NCI-H2227 treated with DMSO at 0.1 percent for 48 hours (cell line): ENCODE data around the gene PROX2.
A peak's percentile ranks its signal among the peaks of the same experiment; 100 is the strongest.

Experiments
- DNase-seq: peaks from one replicate; lab custom pipeline; 2025; lab: John Stamatoyannopoulos, UW

Gene PROX2

DNA sequence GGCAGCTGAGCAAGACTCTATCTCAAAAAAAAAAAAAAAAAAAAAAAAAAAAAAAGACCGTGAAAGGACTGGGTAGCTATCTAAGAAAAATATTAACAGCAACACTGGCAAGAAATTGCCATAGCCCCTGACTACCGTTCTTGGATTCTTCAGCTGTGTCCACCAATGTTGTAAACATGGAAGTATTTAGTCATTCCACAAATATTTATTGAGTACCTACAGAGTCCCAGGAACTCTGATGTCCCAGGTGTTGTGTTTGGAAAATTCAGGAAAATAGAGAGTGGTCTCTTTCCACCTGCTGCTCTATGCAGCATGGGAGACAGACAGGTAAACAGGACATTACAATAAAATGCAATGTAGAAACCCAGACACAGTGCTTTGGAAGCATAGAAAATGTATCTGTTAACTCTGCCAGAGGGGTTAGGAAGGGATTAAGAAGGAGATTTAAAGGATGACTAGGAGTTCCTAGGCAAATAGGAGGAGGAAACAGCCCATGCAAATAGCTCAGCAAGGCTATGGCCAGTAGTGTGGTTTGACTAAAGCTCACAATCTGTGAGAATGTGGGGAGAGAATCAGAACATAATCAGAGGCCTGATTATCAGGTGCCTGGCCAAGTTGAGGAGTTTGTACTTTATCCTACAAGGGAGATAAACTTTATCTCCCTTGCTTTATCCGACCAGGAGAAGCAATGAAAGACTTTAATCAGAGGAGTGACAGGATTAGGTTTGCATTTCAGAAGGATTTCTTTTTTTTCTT, 3.7 kb upstream of the PROX2 start:
- no peak for DNase-seq

DNA sequence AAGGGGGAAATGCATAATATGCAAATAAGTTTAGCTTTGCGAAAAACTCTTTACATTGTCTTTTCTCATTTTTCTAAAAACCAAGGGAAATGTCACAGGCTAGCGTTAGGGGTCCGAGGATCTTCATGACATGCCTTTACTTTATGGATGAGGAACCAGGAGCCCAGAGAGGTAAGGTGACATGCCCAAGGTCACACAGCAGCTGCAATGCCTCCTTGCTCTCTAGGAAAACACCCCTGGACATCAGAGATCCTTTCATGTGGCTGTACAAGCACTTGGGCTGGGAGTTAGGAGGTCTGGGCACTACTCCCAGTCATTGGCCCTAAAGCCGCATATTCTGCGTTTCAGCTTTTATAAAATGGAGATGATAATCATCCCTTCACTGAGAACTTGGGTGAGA, 741 bp downstream of the PROX2 start:
- no peak for DNase-seq

DNA sequence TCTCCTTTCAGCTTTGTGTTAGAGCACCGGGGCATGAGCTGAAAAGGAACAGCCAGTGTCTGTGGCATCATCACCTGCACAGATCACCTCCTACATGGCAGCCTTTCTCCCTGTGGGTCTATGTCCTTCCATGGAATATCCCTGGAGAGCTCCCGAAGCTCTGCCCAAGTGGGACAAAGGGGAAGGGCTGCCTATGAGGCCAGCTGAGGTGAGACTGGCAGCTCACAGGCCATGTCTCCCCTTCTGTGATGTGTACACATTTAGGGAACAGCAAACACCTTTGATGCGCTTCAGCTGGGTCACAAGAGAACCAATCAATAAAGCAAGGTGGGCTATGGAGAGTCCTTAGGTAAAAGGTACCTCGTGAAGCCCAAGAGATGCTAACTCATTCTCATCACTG, 4.1 kb downstream of the PROX2 start:
- DNase-seq, result no peak

DNA sequence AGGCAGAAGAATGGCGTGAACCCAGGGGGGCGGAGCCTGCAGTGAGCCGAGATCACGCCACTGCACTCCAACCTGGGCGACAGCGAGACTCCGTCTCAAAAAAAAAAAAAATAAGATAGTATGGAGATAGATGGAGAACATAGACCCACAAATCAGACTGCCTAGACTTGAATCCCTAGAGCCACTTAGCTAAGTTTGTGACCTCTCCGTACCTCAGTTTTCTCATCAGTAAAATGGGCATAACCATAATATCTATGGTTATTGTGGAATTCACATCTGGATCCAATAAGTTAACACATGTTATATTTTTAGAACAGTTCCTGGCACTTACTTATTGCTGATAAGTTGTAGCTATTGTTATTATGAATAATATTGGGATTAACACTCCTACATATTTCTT, 7.2 kb downstream of the PROX2 start:
- no peak for DNase-seq

DNA sequence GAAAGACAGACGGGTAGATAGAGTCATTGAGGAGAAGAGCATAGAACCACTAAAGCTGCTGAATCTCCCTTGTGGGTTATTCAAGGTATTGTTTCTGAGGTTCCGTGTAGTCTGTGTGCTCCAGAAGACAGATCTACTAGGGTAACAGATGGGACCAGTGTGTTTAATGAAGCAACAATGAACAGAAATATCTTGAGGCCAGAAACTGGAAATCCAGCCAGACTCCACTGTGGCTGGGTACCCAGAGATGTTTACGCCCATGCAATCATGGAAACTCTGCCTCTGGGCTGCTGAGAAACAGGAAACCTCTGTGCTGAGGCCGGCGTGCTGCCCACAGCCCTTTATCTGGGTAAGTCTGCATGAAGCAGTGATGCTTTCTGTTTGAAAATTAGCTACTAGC, 8.3 kb downstream of the PROX2 start:
- no peak for DNase-seq

DNA sequence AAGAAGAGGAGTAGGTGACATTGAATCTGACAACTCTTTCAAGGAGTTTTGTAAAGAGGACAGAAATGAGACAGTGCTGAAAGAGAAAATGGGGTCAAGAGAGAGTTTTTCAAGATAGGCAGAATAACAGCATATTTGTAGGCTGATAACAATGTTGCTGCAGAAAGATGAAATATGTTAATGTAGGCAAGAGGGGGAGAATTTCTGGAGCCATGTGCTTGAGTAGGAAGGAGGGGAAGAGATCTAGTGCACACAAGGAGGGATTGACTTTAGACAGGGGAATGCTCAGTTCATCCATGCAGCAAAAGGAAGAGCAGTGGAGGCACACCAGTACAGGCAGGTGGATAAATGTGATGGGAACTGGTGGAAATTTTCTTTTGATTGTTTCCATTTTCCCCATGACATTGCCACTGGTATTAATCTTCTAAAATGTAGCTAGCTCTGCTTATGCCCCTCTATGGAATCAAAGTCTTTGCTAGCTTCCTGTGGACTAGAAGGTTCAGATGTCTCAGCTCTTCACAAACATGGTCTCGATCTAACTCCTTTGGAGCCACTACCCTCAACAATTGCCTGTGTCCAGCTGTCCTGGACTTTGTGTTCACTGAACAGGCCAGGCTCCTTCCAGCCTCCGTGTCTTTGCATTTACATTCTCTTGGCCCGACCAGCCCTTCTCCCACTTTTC, 9.1 kb downstream of the PROX2 start:
- DNase-seq, result no peak

DNA sequence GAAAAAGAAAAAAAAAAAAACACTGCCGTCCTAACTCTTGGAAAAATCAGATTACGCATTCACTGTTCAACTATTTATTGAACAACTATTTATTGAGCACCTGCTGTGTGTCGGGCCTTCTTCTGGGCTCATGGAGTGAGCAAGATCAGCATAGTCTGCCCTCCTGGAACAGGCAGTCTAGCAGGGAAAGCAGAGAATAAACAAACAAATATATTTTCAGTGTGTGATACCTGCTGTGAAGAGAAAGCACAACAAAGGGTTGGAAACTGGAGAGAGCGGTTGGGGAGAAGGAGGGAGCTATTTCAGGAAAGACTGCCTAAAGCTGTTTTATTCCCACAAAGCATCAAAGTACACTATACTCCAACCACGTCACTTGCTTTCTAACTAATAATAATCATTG, 10.8 kb downstream of the PROX2 start:
- no peak for DNase-seq

DNA sequence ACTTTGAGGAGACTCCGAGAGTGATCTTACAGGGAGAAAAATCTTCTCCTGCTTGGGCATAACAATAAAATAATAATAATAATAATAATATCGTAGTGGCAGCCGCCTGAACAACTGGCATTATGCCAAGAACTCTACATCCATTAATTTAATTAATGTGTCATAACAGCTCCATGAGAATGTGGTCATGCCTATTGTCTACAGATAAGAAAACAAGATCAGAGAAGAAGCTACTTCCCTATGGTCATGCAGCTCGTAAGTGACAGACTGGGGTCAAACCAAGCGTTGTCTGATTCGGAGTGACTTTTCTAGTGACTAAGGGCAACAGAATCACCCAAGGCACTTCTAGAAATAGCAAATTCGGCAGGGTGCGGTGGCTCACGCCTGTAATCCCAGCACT, 11.7 kb downstream of the PROX2 start:
- no peak for DNase-seq

DNA sequence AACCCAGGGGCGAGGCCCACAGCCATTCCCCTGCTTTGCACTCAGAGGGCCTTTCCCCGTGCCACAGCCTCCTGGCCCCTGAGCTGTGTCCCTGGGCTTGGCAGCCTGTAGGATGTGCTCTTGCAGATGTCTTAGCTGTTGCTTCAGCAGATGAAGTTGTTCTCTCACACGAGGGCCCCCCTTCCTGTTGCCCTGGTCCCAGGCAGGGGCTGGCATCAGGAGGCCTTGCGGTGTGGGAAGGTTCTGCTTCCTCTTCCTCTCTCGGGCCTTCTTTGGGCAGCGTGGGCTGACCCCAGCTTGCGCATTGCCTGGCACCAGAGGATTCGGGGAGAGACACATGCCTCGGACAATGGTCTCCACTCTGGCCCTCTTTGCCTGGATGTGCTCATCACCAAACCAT, 12.7 kb downstream of the PROX2 start:
- DNase-seq, result no peak

DNA sequence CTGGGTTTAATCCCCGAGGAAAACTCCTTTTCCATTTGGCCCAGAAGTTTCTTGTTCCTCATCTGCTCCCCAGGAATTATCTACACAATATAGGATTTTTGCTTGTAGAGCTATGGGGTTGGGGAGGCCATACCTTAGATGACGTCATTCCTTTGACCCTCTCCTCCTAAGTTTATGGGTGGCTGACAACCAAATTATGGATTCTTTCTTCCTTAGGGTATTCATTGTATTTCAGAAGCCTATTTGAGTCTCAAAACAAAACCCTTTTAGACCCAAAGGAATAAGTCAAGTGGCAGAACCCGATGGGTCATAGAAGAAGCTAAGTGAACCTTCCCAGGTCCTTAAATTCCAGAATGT, 14.2 kb downstream of the PROX2 start:
- DNase-seq, result no peak

DNA sequence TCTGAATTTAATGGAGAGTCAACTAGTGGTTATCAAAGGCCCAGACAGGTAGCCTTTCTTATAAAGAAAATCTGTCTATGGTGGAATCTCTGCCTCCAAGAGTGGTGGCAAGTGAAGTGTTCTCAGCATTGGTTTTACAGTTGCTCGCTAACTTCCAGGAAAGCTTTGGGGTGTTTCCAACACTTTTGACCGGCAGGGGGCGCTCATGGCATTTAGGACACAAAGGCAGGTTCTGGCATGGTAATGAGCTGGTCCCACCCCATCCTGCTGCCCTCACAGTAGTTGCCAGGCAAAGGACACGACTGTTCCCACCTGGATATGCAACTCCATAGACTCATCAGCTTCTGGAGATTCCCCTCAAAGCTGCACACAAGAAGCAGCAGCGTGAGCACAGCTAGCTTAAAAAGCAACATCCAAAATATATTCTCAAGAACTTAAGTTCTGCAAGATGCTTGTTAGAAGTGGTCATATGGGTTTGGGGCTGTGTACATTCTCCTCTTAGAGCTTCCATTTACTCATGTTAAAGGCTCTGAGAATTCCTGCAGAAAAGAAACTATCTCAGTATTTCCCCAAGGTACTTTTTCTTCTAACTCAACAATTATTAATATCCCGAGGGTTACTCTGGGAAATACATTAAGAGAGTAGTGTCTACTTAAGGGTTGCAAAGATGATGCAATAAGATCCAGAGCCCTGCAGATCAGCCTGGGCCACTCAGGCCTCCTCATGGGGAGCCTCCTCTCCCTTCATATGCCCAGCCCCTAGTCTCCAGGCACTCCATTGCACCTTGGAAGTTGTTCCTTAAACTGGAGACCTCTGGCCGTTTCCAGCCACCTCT, 14.8 kb downstream of the PROX2 start:
- DNase-seq, result peak; percentile 82

DNA sequence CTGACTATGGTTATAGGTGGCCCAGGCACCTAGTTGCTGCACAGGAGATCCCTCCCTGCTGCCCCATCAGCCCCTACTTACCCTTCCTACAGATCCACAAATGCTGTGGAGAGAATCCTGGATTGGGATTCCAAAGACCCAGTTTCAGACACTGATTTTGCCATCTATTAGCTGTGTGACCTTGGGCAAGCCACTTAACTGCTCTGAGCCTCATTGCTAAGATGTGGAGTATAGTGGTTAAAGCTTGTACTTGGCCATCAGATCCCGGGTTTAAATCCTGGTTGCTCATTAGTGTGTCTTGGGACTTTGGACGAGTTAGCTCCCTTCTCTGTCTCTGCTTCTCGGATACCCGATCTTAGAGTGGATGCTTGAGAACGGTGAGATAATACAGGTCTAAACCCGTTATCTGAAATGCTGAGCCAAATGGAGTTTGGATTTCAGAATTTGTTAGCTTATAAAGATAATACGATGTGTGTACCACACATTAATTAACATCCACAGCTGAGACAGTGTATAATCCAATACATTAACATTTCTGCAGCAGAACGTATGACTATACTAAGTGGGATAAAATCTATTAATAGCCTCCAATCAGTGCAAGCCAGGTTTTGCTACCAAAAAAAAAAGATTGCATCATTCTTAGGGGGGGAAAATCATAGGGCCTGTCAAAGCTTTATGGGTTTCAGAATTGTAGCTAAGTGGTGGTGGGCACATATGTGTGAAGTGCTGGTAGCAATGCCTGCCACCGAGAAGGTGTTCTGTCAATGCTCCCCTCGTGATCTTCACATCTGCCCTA, 16.0 kb downstream of the PROX2 start:
- no peak for DNase-seq

DNA sequence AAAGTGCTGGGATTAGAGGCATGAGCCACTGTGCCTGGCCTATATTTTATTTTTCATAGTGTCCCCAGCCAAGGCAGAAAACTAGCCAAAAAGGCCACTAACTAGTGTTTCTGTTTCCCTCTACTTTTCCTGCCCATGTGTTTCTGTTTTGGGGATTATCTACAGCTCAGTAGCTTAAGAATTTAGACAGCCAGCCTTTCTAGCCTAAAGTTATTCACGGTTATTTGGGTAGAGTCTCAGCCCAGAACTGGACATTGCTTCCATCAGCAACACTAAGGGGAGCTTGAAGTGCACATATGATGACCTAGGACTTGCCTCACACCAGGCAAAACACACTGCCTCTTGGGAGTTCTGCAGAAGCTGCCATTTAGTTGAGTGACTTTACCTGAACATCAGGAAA, 17.9 kb downstream of the PROX2 start:
- DNase-seq, result no peak

DNA sequence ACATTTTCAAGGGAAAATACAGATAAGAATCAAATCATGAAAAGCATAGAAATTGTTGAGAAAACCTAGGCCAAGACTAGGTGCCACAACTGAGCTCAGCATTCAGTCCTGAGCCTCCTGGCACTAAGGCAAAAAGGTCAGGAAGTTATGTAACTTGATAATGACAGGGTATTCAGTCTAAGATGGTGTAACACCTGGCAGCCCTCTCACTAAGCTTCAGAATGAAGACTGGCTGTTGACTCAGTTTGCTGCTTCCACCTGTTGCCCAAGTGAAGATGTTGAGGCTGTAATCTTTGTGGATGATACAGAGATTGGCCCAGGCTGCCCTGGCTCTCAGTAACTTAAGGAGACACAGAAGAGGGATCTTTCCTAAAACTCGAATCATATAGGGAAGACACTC, 19.6 kb downstream of the PROX2 start:
- DNase-seq, result no peak

DNA sequence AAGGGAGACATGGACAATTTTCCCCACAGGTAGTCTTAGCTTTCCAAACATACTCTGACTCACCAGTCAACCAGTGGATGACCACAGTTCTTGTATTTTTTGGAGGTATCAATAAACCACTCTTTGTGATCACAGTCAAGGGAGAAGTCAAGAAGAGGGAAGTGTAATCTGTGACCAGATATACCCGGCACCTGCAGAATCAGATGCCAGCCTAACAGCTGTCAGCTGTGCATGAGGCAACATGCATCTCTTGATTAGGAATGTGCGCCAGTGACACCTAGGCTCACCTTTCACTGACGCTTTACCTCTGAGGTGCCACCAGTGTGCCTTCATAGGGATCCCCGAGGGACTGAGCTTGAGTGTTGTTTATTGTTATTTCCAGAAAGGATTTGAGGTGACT, 20.0 kb downstream of the PROX2 start:
- DNase-seq, result no peak

DNA sequence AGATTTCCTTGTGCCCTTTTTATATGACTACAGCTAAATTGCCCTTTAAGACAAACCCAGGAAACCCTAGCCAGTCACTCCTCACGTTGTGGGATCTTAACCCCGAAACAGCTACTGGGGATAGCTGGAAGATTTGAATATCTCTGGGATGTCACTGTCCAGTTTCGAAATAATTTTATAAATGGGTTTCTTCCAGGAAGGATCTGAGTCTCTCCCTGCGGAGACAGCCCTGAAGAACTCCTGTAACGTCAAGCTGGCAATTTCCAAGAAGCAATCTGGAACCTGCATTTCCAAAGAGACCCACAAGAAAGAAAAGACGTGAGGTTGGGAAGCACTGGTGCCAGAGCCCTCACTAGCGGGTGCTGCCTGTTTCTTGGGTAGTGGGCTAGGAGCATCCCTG, 20.9 kb downstream of the PROX2 start:
- DNase-seq, result no peak

DNA sequence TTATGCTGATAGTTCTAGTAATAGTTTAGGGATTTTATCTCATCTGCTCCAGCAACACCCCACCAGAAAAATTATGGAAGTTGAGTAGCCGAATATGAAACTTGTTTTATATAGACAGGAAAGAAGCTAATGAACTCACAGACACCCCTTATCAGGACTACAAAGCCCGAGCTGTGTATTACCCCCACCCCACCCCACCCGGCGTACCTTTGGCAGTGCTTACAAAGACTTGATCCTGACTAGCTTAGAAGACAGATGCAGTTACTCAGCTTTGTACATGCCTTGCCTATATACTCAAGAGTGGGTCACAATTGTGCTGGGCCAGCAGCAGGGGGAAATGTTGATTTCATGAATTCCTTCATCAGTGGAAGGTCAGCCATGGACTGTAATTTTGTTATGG, 22.4 kb downstream of the PROX2 start:
- no peak for DNase-seq

DNA sequence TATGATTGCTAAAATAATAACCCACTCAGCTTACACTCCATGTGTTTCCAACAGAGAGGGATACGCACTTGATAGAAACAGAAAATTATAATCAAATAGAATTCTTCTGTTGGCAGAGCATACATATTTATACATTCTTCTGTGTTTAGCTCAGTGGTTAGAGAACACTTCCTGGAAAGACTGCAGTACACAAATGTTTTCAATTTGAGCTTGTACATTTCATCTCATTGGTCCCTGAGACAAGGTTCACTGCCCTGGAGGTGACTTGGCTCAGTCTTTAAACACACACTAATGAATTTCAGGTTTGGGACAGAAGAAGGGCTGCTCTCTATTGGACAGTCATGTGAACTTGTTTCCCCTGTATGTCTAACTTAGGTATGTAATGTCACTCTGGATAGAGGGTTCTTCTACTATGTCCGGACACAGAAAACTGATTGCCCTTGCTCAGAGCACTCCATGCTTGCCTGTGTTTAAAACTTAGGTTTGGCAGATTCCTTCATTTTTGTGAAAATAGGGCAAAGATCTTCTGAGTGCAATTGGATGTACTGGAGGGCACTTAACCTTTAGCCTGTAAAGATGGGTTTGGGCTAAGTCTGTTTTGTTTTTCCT, 22.9 kb downstream of the PROX2 start:
- DNase-seq, result no peak

DNA sequence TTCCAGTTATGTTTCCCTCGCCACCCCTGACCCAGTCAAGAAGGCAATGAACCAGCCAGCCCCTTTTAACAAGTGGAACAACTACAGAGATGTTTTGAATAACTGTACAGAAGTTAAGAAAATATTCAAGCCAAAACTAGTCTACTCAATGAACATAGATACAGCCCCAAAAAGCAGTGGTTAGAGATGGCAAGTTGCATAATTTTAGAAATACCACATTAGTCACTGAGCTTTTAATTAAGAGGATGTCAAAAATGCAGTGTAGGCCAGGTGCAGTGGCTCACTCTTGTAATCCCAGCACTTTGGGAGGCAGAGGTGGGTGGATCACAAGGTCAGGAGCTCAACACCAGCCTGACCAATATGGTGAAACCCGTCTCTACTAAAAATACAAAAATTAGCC, 27.2 kb downstream of the PROX2 start:
- DNase-seq, result no peak

DNA sequence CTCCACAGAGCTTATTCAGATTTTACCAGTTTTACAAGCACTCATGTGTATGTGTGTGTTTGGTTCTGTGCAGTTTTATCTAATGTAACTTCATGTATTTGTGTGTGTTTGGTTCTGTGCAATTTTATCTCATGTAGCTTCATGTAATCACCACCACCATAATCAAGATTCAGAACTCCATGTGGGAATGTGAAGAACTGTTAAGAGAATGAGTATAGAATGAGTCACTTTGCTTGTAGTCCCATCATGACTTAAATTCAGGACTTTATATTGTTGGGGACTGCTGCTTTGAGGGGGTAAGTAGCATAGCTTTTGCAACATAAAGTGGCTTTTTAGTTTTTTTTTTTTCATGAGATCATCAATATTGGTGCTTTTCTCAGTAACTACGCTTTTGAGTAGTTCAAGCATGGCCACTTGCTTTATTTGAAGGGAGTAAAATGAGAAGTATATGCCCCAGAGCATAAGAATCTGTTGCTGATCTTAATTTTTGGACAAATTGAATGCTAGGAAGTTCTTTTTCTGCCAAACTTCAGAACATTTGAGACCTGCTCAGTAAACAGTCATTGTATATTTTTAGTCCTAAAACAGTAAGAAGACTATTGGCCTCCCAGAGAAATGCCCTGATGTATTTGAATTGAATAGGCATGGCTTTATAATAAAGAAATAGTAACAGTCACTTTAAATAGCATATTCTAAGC, 28.8 kb downstream of the PROX2 start:
- DNase-seq, result no peak

DNA sequence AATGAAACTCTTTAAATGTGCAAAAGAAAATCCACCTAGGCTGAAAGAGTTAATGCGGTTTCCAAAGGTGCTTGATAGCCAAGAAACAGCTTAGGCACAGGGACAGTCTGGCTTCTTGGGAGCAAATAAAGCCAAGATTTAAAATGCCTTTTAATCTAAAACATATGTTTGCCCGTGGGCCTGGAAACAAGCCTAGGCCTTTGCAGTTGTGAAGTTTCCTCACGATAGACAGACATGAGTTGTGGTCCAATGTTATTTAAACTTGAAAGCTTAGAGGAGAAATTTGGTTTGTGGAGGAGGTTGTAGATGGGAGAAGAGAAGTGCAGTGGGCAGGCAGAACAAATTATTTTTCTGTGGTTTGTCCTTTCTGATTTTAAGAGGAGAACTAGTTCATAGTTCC, 29.8 kb downstream of the PROX2 start:
- no peak for DNase-seq
